SK-N-SH (cell line): Measurements from ENCODE around the gene FHIP1B. TPM values are rescaled to one million over a fixed set of nuclear protein-coding genes. Genes with fewer than 3 reads are reported as not detected.

ENCODE experiments used
- CTCF ChIA-PET: fragments of 300-600, 350-600 bp; formaldehyde crosslinking; extraction: SDS; loops from one replicate; lab custom pipeline; 2021; lab: Yijun Ruan, JAX
- POLR2A ChIA-PET: fragments of 350-600 bp; sonication (Branson Sonifier 250); formaldehyde crosslinking; extraction: SDS; loops from one replicate; lab custom pipeline; 2020; ENCODE audit warnings: antibody characterized with exemption, inconsistent platforms; lab: Yijun Ruan, JAX
- DNase-seq: peaks from one replicate; pipeline ENCODE4 v3.0.0; 2012
- H2AFZ ChIP-seq: fragments of 200-600 bp; sonication (generic); 2 replicates; pipeline ENCODE4 v1.8.1; 2016; ENCODE audit warnings: antibody characterized with exemption, mild to moderate bottlenecking, low read depth
- H3F3A ChIP-seq: fragments of 200-600 bp; sonication (generic); replicated peaks from 2 replicates; pipeline ENCODE3; 2016; ENCODE audit warnings: antibody characterized with exemption, mild to moderate bottlenecking; ENCODE audit not compliant: insufficient read depth
- H3K27ac ChIP-seq, 2 experiments: fragments of 200-500 bp in 1 of 2; fragments of 200-600 bp in 1 of 2; sonication (Bioruptor generic) in 1 of 2; sonication (generic), shearing (Covaris generic) in 1 of 2; 2 replicates each; pipeline versions ENCODE4 v1.5.1 to v1.6.1; 2014 to 2016; ENCODE audit warnings: low read depth in 2 of 2, inconsistent platforms in 1 of 2, low read length in 1 of 2, mild to moderate bottlenecking in 1 of 2, mixed read lengths in 1 of 2
- H3K27me3 ChIP-seq: fragments of 200-600 bp; sonication (generic), shearing (Covaris generic); 2 replicates; pipeline ENCODE4 v1.6.1; 2016; ENCODE audit warnings: mixed run types; ENCODE audit not compliant: insufficient read depth
- H3K36me3 ChIP-seq, 2 experiments: fragments of 200-500 bp in 1 of 2; fragments of 200-600 bp in 1 of 2; sonication (Bioruptor generic) in 1 of 2; sonication (generic) in 1 of 2; replicated peaks in 1 of 2; 2 replicates each; pipeline versions ENCODE3 to v1.5.1; 2014 to 2016; ENCODE audit warnings: low read length in 1 of 2, mild to moderate bottlenecking in 1 of 2; ENCODE audit not compliant: insufficient read depth in 2 of 2, control insufficient read depth in 1 of 2
- H3K4me1 ChIP-seq, 2 experiments: fragments of 200-500 bp in 1 of 2; fragments of 200-600 bp in 1 of 2; sonication (Bioruptor generic) in 1 of 2; sonication (generic), shearing (Covaris generic) in 1 of 2; 2 replicates each; pipeline versions ENCODE4 v1.5.1 to v1.6.1; 2014 to 2016; ENCODE audit warnings: low read depth in 1 of 2, low read length in 1 of 2, mixed run types in 1 of 2; ENCODE audit not compliant: insufficient read depth in 2 of 2, control insufficient read depth in 1 of 2
- H3K4me2 ChIP-seq: fragments of 200-600 bp; sonication (generic), shearing (Covaris generic); 2 replicates; pipeline ENCODE4 v1.6.1; 2017; ENCODE audit warnings: mixed run types
- H3K4me3 ChIP-seq, 2 experiments: fragments of 200-500 bp in 1 of 2; fragments of 200-600 bp in 1 of 2; sonication (Bioruptor generic) in 1 of 2; sonication (generic), shearing (Covaris generic) in 1 of 2; 2 replicates each; pipeline versions ENCODE4 v1.5.1 to v1.8.1; 2014 to 2016; ENCODE audit warnings: low read depth in 2 of 2, inconsistent platforms in 1 of 2, low read length in 1 of 2, mild to moderate bottlenecking in 1 of 2, mixed read lengths in 1 of 2, moderate library complexity in 1 of 2
- H3K79me2 ChIP-seq: fragments of 200-600 bp; sonication (generic); 2 replicates; pipeline ENCODE4 v1.8.1; 2017; ENCODE audit warnings: mild to moderate bottlenecking; ENCODE audit not compliant: insufficient read depth
- H3K9ac ChIP-seq: fragments of 200-600 bp; sonication (generic); 2 replicates; pipeline ENCODE4 v1.6.1; 2017; ENCODE audit warnings: mixed run types
- H3K9me2 ChIP-seq: fragments of 200-600 bp; sonication (generic); 2 replicates; pipeline ENCODE4 v1.6.1; 2017; ENCODE audit warnings: mixed run types
- H3K9me3 ChIP-seq: fragments of 200-600 bp; sonication (generic); 2 replicates; pipeline ENCODE4 v1.6.1; 2017; ENCODE audit warnings: mixed run types, mild to moderate bottlenecking, moderate library complexity
- H4K20me1 ChIP-seq: fragments of 200-600 bp; sonication (generic); 2 replicates; pipeline ENCODE4 v1.6.1; 2017; ENCODE audit warnings: mild to moderate bottlenecking, mixed run types; ENCODE audit not compliant: insufficient read depth
- JUND ChIP-seq: IDR thresholded peaks from 2 replicates; pipeline ENCODE4 v1.4.0; 2012
- NFIC ChIP-seq: IDR thresholded peaks from 2 replicates; pipeline ENCODE4 v1.4.0; 2012; ENCODE audit warnings: borderline replicate concordance
- PBX3 ChIP-seq: IDR thresholded peaks from 2 replicates; pipeline ENCODE4; 2012
- RCOR1 ChIP-seq: fragments of 150-350 bp; IDR thresholded peaks from 2 replicates; pipeline ENCODE4 v1.6.1; 2017; ENCODE audit warnings: antibody characterized with exemption, low read length
- REST ChIP-seq: IDR thresholded peaks from 2 replicates; pipeline ENCODE4 v1.6.1; 2012; ENCODE audit warnings: mild to moderate bottlenecking, low read depth, low read length, moderate library complexity
- SMC3 ChIP-seq: IDR thresholded peaks from 2 replicates; pipeline ENCODE4 v1.6.1; 2012; ENCODE audit warnings: low read depth, low read length, improper control_type of control experiment
- USF2 ChIP-seq: fragments of 150-350 bp; IDR thresholded peaks from 2 replicates; pipeline ENCODE4 v1.6.1; 2017; ENCODE audit warnings: antibody characterized with exemption, low read length, low read depth, borderline replicate concordance
- YY1 ChIP-seq: IDR thresholded peaks from 2 replicates; pipeline ENCODE4 v1.4.0; 2012; ENCODE audit warnings: low read depth, mild to moderate bottlenecking
- whole genome bisulfite sequencing: methylation state at CpG from one replicate; pipeline ENCODE4 v1.1.6; 2017; ENCODE audit warnings: low lambda C conversion rate; 5-methylcytosine and 5-hydroxymethylcytosine counted together
- polyA plus RNA-seq, 3 experiments: library from polyadenylated mRNA; depleted of rRNA; stranded (reverse); fragments of >200 nt; gene quantifications; 2 replicates each; pipeline ENCODE4 v1.2.3, GENCODE V29; 2012

The FHIP1B gene
- polyA plus RNA-seq, 1 of the 3 experiments (the other 2 are of a cell fraction): 26.3 TPM

- WGBS: 48% methylated on average over 2 of the region's 3 CpGs
- Histone ChIP-seq H3K9me3 (no peaks in the 10 kb centered on the region), H3K4me1 (no peaks in the 10 kb centered on the region; a peak in 1 of 4 replicates), H2AFZ (no peak overlapping the region), H3K27ac (no peak overlapping the region), H3K36me3 (no peaks in the 10 kb centered on the region), H3K9me2 (no peaks in the 10 kb centered on the region), H3K4me2 (no peak overlapping the region), H3K79me2 (no peaks in the 10 kb centered on the region), H4K20me1 (no peaks in the 10 kb centered on the region), H3K9ac (no peak overlapping the region), H3F3A (no peaks in the 10 kb centered on the region), H3K27me3 (peaks cover 9% of the 10 kb centered on the region; the same call in 1 of the 2 replicates), H3K4me3 (no peak overlapping the region)
- POLR2A ChIA-PET: no interaction called here
- CTCF ChIA-PET: interaction anchor here (0.9 to 2.7 kb wide), 5 partner anchors 20 to 82 kb away, joined by 3 to 11 read pairs (median 4); no protein-coding TSS in a partner anchor
- no peak for DNase-seq
- no peak for TF ChIP-seq SMC3
- TF ChIP-seq REST: no peak
- TF ChIP-seq NFIC: no peak
- no peak for TF ChIP-seq YY1
- no peak for TF ChIP-seq PBX3
- TF ChIP-seq JUND: no peak
Observed at GRCh38 chr11:6271598-6271997, 37.2 kb upstream of the FHIP1B start.

- H2AFZ ChIP-seq: no peak overlapping the region
- POLR2A ChIA-PET: no interaction called here
Observed at GRCh38 chr11:6270584-6271246, 36.3 kb upstream of the FHIP1B start.

More at GRCh38 chr11:6270584-6271246, 36.3 kb upstream of the FHIP1B start:
- no peak for DNase-seq
- no peaks in the 10 kb centered on the region; a peak in 1 of 4 replicates for H3K4me1 ChIP-seq
- H3K9me3 ChIP-seq: no peaks in the 10 kb centered on the region
- no peaks in the 10 kb centered on the region for H4K20me1 ChIP-seq
- no peak overlapping the region for H3K9ac ChIP-seq
- H3K9me2 ChIP-seq: no peaks in the 10 kb centered on the region
- H3F3A ChIP-seq: no peaks in the 10 kb centered on the region
- CTCF ChIA-PET: interaction anchor here (0.7 to 2.7 kb wide), 9 partner anchors 12 to 83 kb away, joined by 3 to 11 read pairs (median 4); no protein-coding TSS in a partner anchor
- 58% methylated on average over 39 of the region's 41 CpGs for WGBS
- no peak overlapping the region for H3K4me2 ChIP-seq
- H3K27me3 ChIP-seq: peaks cover 17% of the 10 kb centered on the region; the same call in 1 of the 2 replicates
- H3K36me3 ChIP-seq: no peaks in the 10 kb centered on the region
- H3K27ac ChIP-seq: no peak overlapping the region
- no peaks in the 10 kb centered on the region for H3K79me2 ChIP-seq
- H3K4me3 ChIP-seq: no peak overlapping the region
- TF ChIP-seq SMC3: no peak
- no peak for TF ChIP-seq REST
- TF ChIP-seq RCOR1: no peak
- no peak for TF ChIP-seq USF2
